PC-9 (cell line): ENCODE results near the gene MAGI2. TPM values are rescaled to one million over a fixed set of nuclear protein-coding genes. Genes with fewer than 3 reads are reported as not detected.

Experiments used
- BruUV-seq: library from RNA; stranded (reverse); fragments of 400-500 nt; replicated peaks from 2 replicates; lab custom pipeline; 2021; lab: Mats Ljungman, UMichigan
- CTCF ChIA-PET: fragments of 300-600 bp; sonication (Branson Sonifier 250); formaldehyde crosslinking; loops from one replicate; lab custom pipeline; 2022; ENCODE audit warnings: antibody characterized with exemption; lab: Charles Lee
- POLR2A ChIA-PET: fragments of 300-600 bp; sonication (Branson Sonifier 250); formaldehyde crosslinking; loops from one replicate; lab custom pipeline; 2022; ENCODE audit warnings: antibody characterized with exemption; ENCODE audit not compliant: unreplicated experiment; lab: Charles Lee
- DNase-seq, 2 experiments: peaks; one replicate each; pipeline versions ENCODE4 v3.0.0 to v3.0.0-alpha.2; 2015 to 2022; ENCODE audit warnings: mixed read lengths in 1 of 2
- H2AFZ ChIP-seq: fragments of 200-600 bp; sonication (generic); 2 replicates; pipeline ENCODE4 v1.8.1; 2017; ENCODE audit warnings: antibody characterized with exemption
- H3F3A ChIP-seq: fragments of 200-600 bp; sonication (generic); 2 replicates; pipeline ENCODE4 v1.8.1; 2017; ENCODE audit warnings: antibody characterized with exemption, mild to moderate bottlenecking, low read depth; ENCODE audit not compliant: insufficient read depth
- H3K27ac ChIP-seq: fragments of 200-600 bp; sonication (generic); 2 replicates; pipeline ENCODE4 v1.6.1; 2016; ENCODE audit warnings: mixed run types
- H3K27me3 ChIP-seq: fragments of 200-600 bp; sonication (generic); 2 replicates; pipeline ENCODE4 v1.6.1; 2016; ENCODE audit warnings: low read depth, mixed run types; ENCODE audit not compliant: insufficient read depth
- H3K36me3 ChIP-seq: fragments of 200-600 bp; sonication (generic); 2 replicates; pipeline ENCODE4 v1.6.1; 2016; ENCODE audit warnings: low read depth, mixed run types
- H3K4me1 ChIP-seq: fragments of 200-600 bp; sonication (generic); replicated peaks from 2 replicates; pipeline ENCODE4 v1.6.1; 2016; ENCODE audit warnings: mixed run types; ENCODE audit not compliant: insufficient read depth
- H3K4me2 ChIP-seq: fragments of 200-600 bp; sonication (generic); 2 replicates; pipeline ENCODE4 v1.6.1; 2017; ENCODE audit warnings: mixed run types
- H3K4me3 ChIP-seq: fragments of 200-600 bp; sonication (generic); 2 replicates; pipeline ENCODE4 v1.6.1; 2016; ENCODE audit warnings: mixed run types
- H3K79me2 ChIP-seq: fragments of 200-600 bp; sonication (generic); 2 replicates; pipeline ENCODE4 v1.6.1; 2017; ENCODE audit warnings: low read depth, mixed run types
- H3K9me2 ChIP-seq: fragments of 200-600 bp; sonication (generic); 2 replicates; pipeline ENCODE4 v1.8.1; 2017; ENCODE audit warnings: mild to moderate bottlenecking; ENCODE audit not compliant: insufficient read depth
- H3K9me3 ChIP-seq: fragments of 200-600 bp; sonication (generic); 2 replicates; pipeline ENCODE4 v1.8.1; 2016; ENCODE audit warnings: low read depth; ENCODE audit not compliant: insufficient read depth
- H4K20me1 ChIP-seq: fragments of 200-600 bp; sonication (generic); 2 replicates; pipeline ENCODE4 v1.8.1; 2017; ENCODE audit not compliant: insufficient read depth
- CTCF ChIP-seq: fragments of 200-600 bp; sonication (generic); conservative IDR thresholded peaks from 2 replicates; pipeline ENCODE4 v1.6.1; 2017; ENCODE audit warnings: mixed run types, antibody characterized with exemption, mild to moderate bottlenecking, moderate library complexity
- EZH2 ChIP-seq: fragments of 200-600 bp; sonication (generic); IDR thresholded peaks from 2 replicates; pipeline ENCODE4 v1.8.0; 2017; ENCODE audit warnings: antibody characterized with exemption, low read depth
- intact Hi-C: fragments of 100-400 bp; cut with micrococcal nuclease; formaldehyde crosslinking; loops from one replicate; pipeline ENCODE4 v1.10.0; 2022; ENCODE audit not compliant: unreplicated experiment
- total RNA-seq: library from RNA; stranded (reverse); gene quantifications from 2 replicates; pipeline ENCODE4 v1.2.3, GENCODE V29; 2021

MAGI2 gene
- total RNA-seq, 1 experiment from 2014 or later = 0.92 TPM

DNA sequence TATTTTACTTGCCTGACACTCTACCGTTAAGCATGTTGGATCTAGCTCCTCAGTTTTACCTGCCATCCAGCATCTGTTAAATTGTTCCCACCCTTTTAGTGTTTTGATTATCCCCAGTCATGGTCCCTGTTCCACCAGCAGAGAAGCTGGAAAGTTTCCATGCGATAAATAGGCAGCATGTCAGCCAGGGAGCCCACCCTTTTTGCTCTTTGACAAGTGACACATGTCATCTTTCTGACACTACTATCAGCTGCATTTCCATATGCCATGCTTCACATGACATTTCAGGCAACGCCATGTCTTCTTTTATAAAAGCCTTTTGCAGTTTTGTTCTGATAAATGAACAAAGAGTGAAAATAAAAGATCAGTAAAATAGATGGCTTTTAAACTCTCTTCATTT is 310.8 kb downstream of the MAGI2 start:
- POLR2A ChIA-PET = no interaction called here

GRCh38 chr7:79141252-79141651 is 312.2 kb downstream of the MAGI2 start:
- Histone ChIP-seq H3K4me2 (no peak overlapping the region), H3K9me2 (0 out of 2 replicates have a peak, but pooled peaks cover 2% of the 10 kb centered on the region)

More for the DNA sequence above, 310.8 kb downstream of the MAGI2 start:
- H3K4me2 ChIP-seq = no peak overlapping the region
- CTCF ChIA-PET = no interaction called here
- no peak overlapping the region for H3K4me3 ChIP-seq
- H3K36me3 ChIP-seq = no peaks in the 10 kb centered on the region
- 0 out of 2 replicates have a peak, but pooled peaks cover 2% of the 10 kb centered on the region for H3K9me2 ChIP-seq
- H2AFZ ChIP-seq = no peak overlapping the region
- intact Hi-C loops = no loop called here
- no TSS peak for BruUV-seq
- H3K27me3 ChIP-seq = no peaks in the 10 kb centered on the region
- H3K79me2 ChIP-seq = no peaks in the 10 kb centered on the region
- TF ChIP-seq EZH2 (no peak), CTCF (no peak)
- no peaks in the 10 kb centered on the region for H4K20me1 ChIP-seq
- H3F3A ChIP-seq = no peaks in the 10 kb centered on the region
- H3K4me1 ChIP-seq = no peaks in the 10 kb centered on the region
- H3K27ac ChIP-seq = no peak overlapping the region
- no peak for DNase-seq
- H3K9me3 ChIP-seq = no peaks in the 10 kb centered on the region

GRCh38 chr7:79137942-79138341 is 315.5 kb downstream of the MAGI2 start:
- BruUV-seq = no TSS peak
- CTCF ChIA-PET = no interaction called here
- intact Hi-C loops = no loop called here

More at GRCh38 chr7:79141252-79141651, 312.2 kb downstream of the MAGI2 start:
- H3F3A ChIP-seq = no peaks in the 10 kb centered on the region
- H3K79me2 ChIP-seq = no peaks in the 10 kb centered on the region
- DNase-seq = no peak
- H3K36me3 ChIP-seq = no peaks in the 10 kb centered on the region
- ChIA-PET CTCF (no interaction called here), POLR2A (no interaction called here)
- intact Hi-C loops = no loop called here
- TF ChIP-seq EZH2 (no peak), CTCF (no peak)
- no peaks in the 10 kb centered on the region for H4K20me1 ChIP-seq
- no TSS peak for BruUV-seq
- no peak overlapping the region for H3K4me3 ChIP-seq
- H3K27me3 ChIP-seq = no peaks in the 10 kb centered on the region
- H3K9me3 ChIP-seq = no peaks in the 10 kb centered on the region
- H3K4me1 ChIP-seq = no peaks in the 10 kb centered on the region
- H2AFZ ChIP-seq = no peak overlapping the region
- no peak overlapping the region for H3K27ac ChIP-seq

More at GRCh38 chr7:79137942-79138341, 315.5 kb downstream of the MAGI2 start:
- Histone ChIP-seq H3K4me1 (no peaks in the 10 kb centered on the region), H3K36me3 (no peaks in the 10 kb centered on the region), H3K27me3 (no peaks in the 10 kb centered on the region), H2AFZ (no peak overlapping the region), H3K27ac (no peak overlapping the region), H3K4me2 (no peak overlapping the region), H3K9me3 (no peaks in the 10 kb centered on the region), H3F3A (no peaks in the 10 kb centered on the region), H3K9me2 (0 out of 2 replicates have a peak, but pooled peaks cover 2% of the 10 kb centered on the region), H3K4me3 (no peak overlapping the region), H3K79me2 (no peaks in the 10 kb centered on the region), H4K20me1 (no peaks in the 10 kb centered on the region)
- TF ChIP-seq EZH2 = no peak
- no peak for TF ChIP-seq CTCF
- POLR2A ChIA-PET = interaction anchor here (0.8 kb wide), 1 partner anchor 331 kb away, joined by 4 read pairs; no protein-coding TSS in a partner anchor
- DNase-seq = no peak
